ENCODE results near the gene SNORC.

SNORC gene

GRCh38 chr2:232927793-232928550 lies 57.9 kb downstream of the SNORC start:
- DNase-seq = peak; percentile 70

Data from eye (tissue), 1 donor.